GM18520 (cell line): ENCODE results near the gene ZNF606.

Experiments
- ATAC-seq: cut with Tn5 transposase; IDR thresholded peaks from one replicate; pipeline ENCODE4 v1.9.1; 2021; ENCODE audit not compliant: unreplicated experiment

The ZNF606 gene

GRCh38 chr19:57934820-57935665, 67.6 kb downstream of the ZNF606 start, which contains the start of gene ZNF418:
TSS of gene ZNF418 (minus strand) at chr19:57935402. CDS start at chr19:57933822, 1,580 bp downstream.
- no peak for ATAC-seq

GRCh38 chr19:57927587-57927986, 75.0 kb downstream of the ZNF606 start:
- no peak for ATAC-seq
